CD4-positive, alpha-beta T cell (primary cell): Measurements from ENCODE around the gene SHKBP1. TPM values are rescaled to one million over a fixed set of nuclear protein-coding genes. Genes with fewer than 3 reads are reported as not detected.

Source experiments
- ATAC-seq: fragments of 200-7000 bp; cut with Tn5 transposase; one replicate; pipeline ENCODE4 v1.10.0; 2022; ENCODE audit warnings: mild to moderate bottlenecking; ENCODE audit not compliant: poor library complexity
- CTCF ChIA-PET: fragments of 350-600 bp; sonication (Branson Sonifier 250); formaldehyde crosslinking; loops from one replicate; lab custom pipeline; 2021; ENCODE audit warnings: antibody characterized with exemption, inconsistent platforms; lab: Charles Lee
- POLR2A ChIA-PET: fragments of 350-600 bp; sonication (Branson Sonifier 250); formaldehyde crosslinking; loops from one replicate; lab custom pipeline; 2021; ENCODE audit warnings: antibody characterized with exemption, inconsistent platforms; lab: Charles Lee
- DNase-seq, 14 experiments: peaks; one replicate each; pipeline ENCODE4 v3.0.0-alpha.2; 2013 to 2020; ENCODE audit warnings: mixed read lengths in 2 of 14
- H3K27ac ChIP-seq, 2 donors: one replicate each; pipeline versions ENCODE4 v1.5.1 to v1.7.0; 2013; ENCODE audit warnings: low read length in 2 of 2, low read depth in 1 of 2, mild to moderate bottlenecking in 1 of 2
- H3K27me3 ChIP-seq, 2 experiments: 1 replicate in 1 of 2; 2 replicates in 1 of 2; pipeline versions ENCODE4 v1.6.1 to v1.7.0; 2013; ENCODE audit warnings: low read length in 2 of 2, control low read depth in 1 of 2, mild to moderate bottlenecking in 1 of 2, moderate library complexity in 1 of 2; ENCODE audit not compliant: insufficient read depth in 2 of 2, control insufficient read depth in 1 of 2
- H3K36me3 ChIP-seq: one replicate; pipeline ENCODE4 v1.6.1; 2013; ENCODE audit warnings: low read length, control low read depth; ENCODE audit not compliant: insufficient read depth
- H3K4me1 ChIP-seq: one replicate; pipeline ENCODE4 v1.6.1; 2013; ENCODE audit warnings: low read length, control low read depth; ENCODE audit not compliant: insufficient read depth
- H3K4me3 ChIP-seq: one replicate; pipeline ENCODE4 v1.5.1; 2013; ENCODE audit warnings: mild to moderate bottlenecking, low read length, moderate library complexity
- H3K9me3 ChIP-seq, 2 experiments: 1 replicate in 1 of 2; 2 replicates in 1 of 2; pipeline versions ENCODE4 v1.6.1 to v1.7.0; 2013; ENCODE audit warnings: low read length in 2 of 2, mild to moderate bottlenecking in 2 of 2, control low read depth in 1 of 2, moderate library complexity in 1 of 2; ENCODE audit not compliant: control insufficient read depth in 1 of 2, insufficient read depth in 1 of 2
- H3K27ac Mint-ChIP-seq: one replicate; pipeline ENCODE4 v1.8.0; 2020; ENCODE audit warnings: mixed read lengths
- H3K27me3 Mint-ChIP-seq: one replicate; pipeline ENCODE4 v1.8.0; 2021; ENCODE audit warnings: mixed read lengths
- H3K36me3 Mint-ChIP-seq: one replicate; pipeline ENCODE4 v1.8.0; 2021; ENCODE audit warnings: low read depth, mixed read lengths
- H3K4me1 Mint-ChIP-seq: one replicate; pipeline ENCODE4 v1.8.0; 2021; ENCODE audit warnings: low read depth, mixed read lengths
- H3K4me3 Mint-ChIP-seq: one replicate; pipeline ENCODE4 v1.8.0; 2020; ENCODE audit warnings: mild to moderate bottlenecking, mixed read lengths
- H3K9me3 Mint-ChIP-seq: one replicate; pipeline ENCODE4 v1.8.0; 2020; ENCODE audit warnings: mixed read lengths
- intact Hi-C, 2 experiments: fragments of 100-400 bp; cut with DNase I in 1 of 2; cut with micrococcal nuclease in 1 of 2; formaldehyde crosslinking; loops; one replicate each; pipeline versions ENCODE4 v1.15.1 to v1.9.0; 2023 to 2025; cut with DNase I, micrococcal nuclease
- total RNA-seq, 174 experiments: library from RNA in 2 of 174; stranded (reverse) in 2 of 174; gene quantifications; one replicate each; pipeline ENCODE4 v1.2.3 and lab custom pipeline; 2021 to 2026
- TF ChIP-seq, protein P1 (sequence below): fragments of 200-600 bp; IDR thresholded peaks from one replicate; pipeline ENCODE4 v1.8.0; 2022; ENCODE audit warnings: antibody characterized with exemption, mild to moderate bottlenecking

The SHKBP1 gene
- total RNA-seq, 2 experiments from 2014 or later, result 82.5 to 92.9 TPM

DNA sequence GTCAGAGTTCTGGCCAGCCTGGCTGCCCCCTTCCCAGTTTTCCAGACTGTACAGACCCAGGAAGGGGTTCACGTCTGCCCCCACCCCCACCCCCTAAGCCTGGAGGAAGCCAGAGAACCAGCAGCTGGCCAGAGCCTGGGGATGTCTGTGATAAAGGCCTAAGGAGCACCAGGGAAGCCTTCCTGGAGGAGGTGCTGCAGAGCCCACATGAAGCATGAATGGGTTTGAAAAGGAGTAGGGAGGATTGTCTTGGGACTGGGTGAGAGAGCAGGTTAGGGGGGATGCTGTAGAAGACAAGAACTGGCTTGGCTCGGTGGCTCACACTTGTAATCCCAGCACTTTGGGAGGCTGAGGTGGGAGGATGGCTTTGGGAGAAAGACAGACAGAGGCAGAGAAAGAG, 5.8 kb downstream of the SHKBP1 start:
- no peaks in the 10 kb centered on the region for H3K27me3 Mint-ChIP-seq
- ChIA-PET CTCF (no interaction called here), POLR2A (no interaction called here)
- no peak overlapping the region for H3K27ac Mint-ChIP-seq
- Histone ChIP-seq H3K36me3 (peaks cover 78% of the 10 kb centered on the region), H3K4me1 (peaks cover 20% of the 10 kb centered on the region), H3K27ac (no peak overlapping the region), H3K9me3 (no peaks in the 10 kb centered on the region), H3K27me3 (no peaks in the 10 kb centered on the region), H3K4me3 (no peak overlapping the region)
- intact Hi-C loops, result no loop called here
- H3K9me3 Mint-ChIP-seq, result no peaks in the 10 kb centered on the region
- H3K36me3 Mint-ChIP-seq, result peaks cover 85% of the 10 kb centered on the region
- TF ChIP-seq, protein P1, sequence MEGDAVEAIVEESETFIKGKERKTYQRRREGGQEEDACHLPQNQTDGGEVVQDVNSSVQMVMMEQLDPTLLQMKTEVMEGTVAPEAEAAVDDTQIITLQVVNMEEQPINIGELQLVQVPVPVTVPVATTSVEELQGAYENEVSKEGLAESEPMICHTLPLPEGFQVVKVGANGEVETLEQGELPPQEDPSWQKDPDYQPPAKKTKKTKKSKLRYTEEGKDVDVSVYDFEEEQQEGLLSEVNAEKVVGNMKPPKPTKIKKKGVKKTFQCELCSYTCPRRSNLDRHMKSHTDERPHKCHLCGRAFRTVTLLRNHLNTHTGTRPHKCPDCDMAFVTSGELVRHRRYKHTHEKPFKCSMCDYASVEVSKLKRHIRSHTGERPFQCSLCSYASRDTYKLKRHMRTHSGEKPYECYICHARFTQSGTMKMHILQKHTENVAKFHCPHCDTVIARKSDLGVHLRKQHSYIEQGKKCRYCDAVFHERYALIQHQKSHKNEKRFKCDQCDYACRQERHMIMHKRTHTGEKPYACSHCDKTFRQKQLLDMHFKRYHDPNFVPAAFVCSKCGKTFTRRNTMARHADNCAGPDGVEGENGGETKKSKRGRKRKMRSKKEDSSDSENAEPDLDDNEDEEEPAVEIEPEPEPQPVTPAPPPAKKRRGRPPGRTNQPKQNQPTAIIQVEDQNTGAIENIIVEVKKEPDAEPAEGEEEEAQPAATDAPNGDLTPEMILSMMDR, result no peak
- H3K4me3 Mint-ChIP-seq, result no peak overlapping the region
- ATAC-seq (no peak), DNase-seq (no peak)
- peaks cover 14% of the 10 kb centered on the region for H3K4me1 Mint-ChIP-seq

DNA sequence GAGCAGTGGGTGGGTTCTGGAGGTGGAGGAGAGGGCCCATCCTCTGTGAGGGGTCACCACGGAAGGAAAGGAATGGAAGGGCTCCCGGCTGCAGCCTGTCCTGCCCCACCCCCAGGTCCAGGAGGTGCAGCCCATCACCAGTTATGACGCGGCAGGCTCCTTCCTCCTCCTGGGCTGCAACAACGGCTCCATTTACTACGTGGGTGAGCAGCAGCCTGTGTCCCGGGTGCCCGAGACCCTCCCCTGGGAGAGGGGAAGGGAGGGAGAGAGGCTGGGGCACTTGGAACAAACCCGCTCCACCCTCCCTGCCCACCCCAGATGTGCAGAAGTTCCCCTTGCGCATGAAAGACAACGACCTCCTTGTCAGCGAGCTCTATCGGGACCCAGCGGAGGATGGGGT, 6.6 kb downstream of the SHKBP1 start:
- no peak for ATAC-seq
- Mint-ChIP-seq H3K27ac (no peak overlapping the region), H3K36me3 (peaks cover 85% of the 10 kb centered on the region), H3K9me3 (no peaks in the 10 kb centered on the region), H3K27me3 (no peaks in the 10 kb centered on the region), H3K4me3 (no peak overlapping the region), H3K4me1 (peaks cover 5% of the 10 kb centered on the region)
- ChIA-PET POLR2A (no interaction called here), CTCF (no interaction called here)
- H3K9me3 ChIP-seq, result no peaks in the 10 kb centered on the region
- H3K4me3 ChIP-seq, result no peak overlapping the region
- DNase-seq, result no peak
- TF ChIP-seq, protein P1, result no peak
- peaks cover 11% of the 10 kb centered on the region for H3K4me1 ChIP-seq
- H3K27ac ChIP-seq, result no peak overlapping the region
- intact Hi-C loops, result no loop called here
- no peaks in the 10 kb centered on the region for H3K27me3 ChIP-seq
- H3K36me3 ChIP-seq, result peaks cover 83% of the 10 kb centered on the region

DNA sequence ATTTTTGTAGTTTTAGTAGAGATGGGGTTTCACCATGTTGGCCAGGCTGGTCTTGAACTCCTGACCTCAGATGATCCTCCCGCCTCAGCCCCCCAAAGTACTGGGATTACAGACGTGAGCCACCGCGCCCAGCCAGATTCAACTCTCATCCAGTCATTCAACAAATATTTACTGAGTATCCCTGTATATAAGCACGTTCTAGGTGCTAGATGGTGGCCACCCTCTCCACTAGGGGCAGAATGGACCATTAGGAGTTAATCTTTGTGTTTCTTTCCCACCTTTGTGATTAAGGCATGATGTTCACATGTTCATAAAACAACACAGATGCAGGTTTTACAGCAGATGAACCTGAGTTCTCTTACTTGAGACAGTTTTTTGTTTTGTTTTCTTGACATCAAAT, 7.3 kb downstream of the SHKBP1 start:
- POLR2A ChIA-PET, result no interaction called here
- Mint-ChIP-seq H3K36me3 (peaks cover 87% of the 10 kb centered on the region), H3K27me3 (no peaks in the 10 kb centered on the region), H3K4me3 (no peak overlapping the region), H3K27ac (no peak overlapping the region), H3K4me1 (no peaks in the 10 kb centered on the region), H3K9me3 (no peaks in the 10 kb centered on the region)
- no peaks in the 10 kb centered on the region for H3K9me3 ChIP-seq
- TF ChIP-seq, protein P1, result no peak
- H3K27ac ChIP-seq, result no peak overlapping the region
- no peak overlapping the region for H3K4me3 ChIP-seq
- CTCF ChIA-PET, result no interaction called here
- H3K27me3 ChIP-seq, result no peaks in the 10 kb centered on the region
- ATAC-seq (no peak), DNase-seq (no peak)
- peaks cover 5% of the 10 kb centered on the region for H3K4me1 ChIP-seq
- H3K36me3 ChIP-seq, result peaks cover 83% of the 10 kb centered on the region
- intact Hi-C loops, result no loop called here
